H1 (cell line): ENCODE results near the gene CREBL2. TPM values are rescaled to one million over a fixed set of nuclear protein-coding genes. Genes with fewer than 3 reads are reported as not detected.

Experiments
- CTCF ChIA-PET: fragments of 300-600 bp; sonication (Branson Sonifier 250); formaldehyde crosslinking; loops from one replicate; lab custom pipeline; 2021; ENCODE audit not compliant: partially characterized antibody; lab: Charles Lee
- POLR2A ChIA-PET: fragments of 300-600 bp; sonication (Branson Sonifier 250); formaldehyde crosslinking; loops from one replicate; lab custom pipeline; 2021; ENCODE audit warnings: inconsistent platforms; ENCODE audit not compliant: partially characterized antibody; lab: Charles Lee
- DNase-seq, 2 experiments: peaks; one replicate each; pipeline versions ENCODE4 v3.0.0 to v3.0.0-alpha.2; 2010 to 2022; ENCODE audit warnings: low spot score in 2 of 2, low read depth in 1 of 2, mixed read lengths in 1 of 2
- FAIRE-seq: peaks from 2 replicates; lab custom pipeline; 2011; peaks lifted over from hg19 to GRCh38; lab: Jason Lieb, UNC
- H2AFZ ChIP-seq: 2 replicates; pipeline ENCODE4 v1.8.1; 2012; ENCODE audit warnings: low read length, inconsistent platforms
- H2AK5ac ChIP-seq: 2 replicates; pipeline ENCODE4 v1.6.1; 2013; ENCODE audit warnings: low read depth, low read length
- H2BK120ac ChIP-seq: replicated peaks from 2 replicates; pipeline ENCODE3; 2013; ENCODE audit warnings: low read depth, low read length, inconsistent platforms
- H2BK12ac ChIP-seq: 2 replicates; pipeline ENCODE4 v1.6.1; 2013; ENCODE audit warnings: low read depth, low read length
- H2BK15ac ChIP-seq: 2 replicates; pipeline ENCODE4 v1.6.1; 2013; ENCODE audit warnings: low read length
- H2BK20ac ChIP-seq: 2 replicates; pipeline ENCODE4 v1.6.1; 2013; ENCODE audit warnings: low read length
- H2BK5ac ChIP-seq: 2 replicates; pipeline ENCODE4 v1.6.1; 2013; ENCODE audit warnings: low read depth, low read length
- H3K14ac ChIP-seq: 2 replicates; pipeline ENCODE4 v1.6.1; 2013; ENCODE audit warnings: inconsistent platforms; ENCODE audit not compliant: insufficient read length
- H3K18ac ChIP-seq: 2 replicates; pipeline ENCODE4 v1.6.1; 2013; ENCODE audit warnings: low read length; ENCODE audit errors: extremely low read depth
- H3K23ac ChIP-seq: 2 replicates; pipeline ENCODE4 v1.6.1; 2013; ENCODE audit warnings: inconsistent platforms; ENCODE audit not compliant: insufficient read length
- H3K23me2 ChIP-seq: 2 replicates; pipeline ENCODE4 v1.6.1; 2013; ENCODE audit warnings: low read depth, low read length
- H3K27ac ChIP-seq: 2 replicates; pipeline ENCODE4 v1.6.1; 2011; ENCODE audit warnings: low read depth, low read length, inconsistent platforms
- H3K27me3 ChIP-seq, 4 experiments: replicated peaks in 1 of 4; 1 replicate in 1 of 4; 2 replicates in 3 of 4; pipeline versions ENCODE4 v1.6.1 to v1.8.1; 2011 to 2013; ENCODE audit warnings: low read length in 3 of 4, mild to moderate bottlenecking in 3 of 4, inconsistent platforms in 2 of 4, mixed read lengths in 2 of 4, moderate library complexity in 1 of 4; ENCODE audit not compliant: control insufficient read depth in 3 of 4, insufficient read depth in 3 of 4; ENCODE audit errors: extremely low read depth in 1 of 4
- H3K36me3 ChIP-seq, 4 experiments: 2 replicates each; pipeline versions ENCODE4 v1.6.1 to v1.8.1; 2011 to 2013; ENCODE audit warnings: mild to moderate bottlenecking in 4 of 4, low read length in 3 of 4, moderate library complexity in 2 of 4, control low read depth in 1 of 4, inconsistent platforms in 1 of 4; ENCODE audit not compliant: insufficient read depth in 4 of 4, control insufficient read depth in 2 of 4
- H3K4ac ChIP-seq: replicated peaks from 2 replicates; pipeline ENCODE3; 2013; ENCODE audit warnings: low read length, low read depth, mixed read lengths, inconsistent platforms; ENCODE audit not compliant: insufficient read length
- H3K4me1 ChIP-seq, 4 experiments: replicated peaks in 1 of 4; 1 replicate in 1 of 4; 2 replicates in 3 of 4; pipeline versions ENCODE4 v1.6.1 to v1.8.1; 2011 to 2013; ENCODE audit warnings: low read length in 3 of 4, inconsistent platforms in 2 of 4, mixed read lengths in 1 of 4; ENCODE audit not compliant: insufficient read depth in 4 of 4, control insufficient read depth in 3 of 4
- H3K4me2 ChIP-seq, 2 experiments: 2 replicates each; pipeline versions ENCODE4 v1.6.1 to v1.8.1; 2011 to 2013; ENCODE audit warnings: low read depth in 2 of 2, low read length in 2 of 2, control low read depth in 1 of 2, inconsistent platforms in 1 of 2, mild to moderate bottlenecking in 1 of 2; ENCODE audit not compliant: insufficient read depth in 1 of 2
- H3K4me3 ChIP-seq, 4 experiments: fragments of 200-600, 300-600 bp in 1 of 4; sonication (generic), shearing (Covaris generic), sonication (Bioruptor Twin) in 1 of 4; 2 replicates each; pipeline versions ENCODE4 v1.5.1 to v1.8.1; 2011 to 2016; ENCODE audit warnings: low read length in 4 of 4, low read depth in 3 of 4, control low read depth in 2 of 4, inconsistent platforms in 2 of 4, mild to moderate bottlenecking in 2 of 4, mixed read lengths in 1 of 4, moderate library complexity in 1 of 4; ENCODE audit not compliant: insufficient read depth in 2 of 4; ENCODE audit errors: extremely low read depth in 1 of 4
- H3K56ac ChIP-seq: replicated peaks from 2 replicates; pipeline ENCODE3; 2013; ENCODE audit warnings: low read depth, mild to moderate bottlenecking, mixed read lengths, low read length, inconsistent platforms; ENCODE audit not compliant: insufficient read length
- H3K79me1 ChIP-seq: 2 replicates; pipeline ENCODE4 v1.6.1; 2013; ENCODE audit warnings: low read depth, low read length, control low read depth
- H3K79me2 ChIP-seq, 2 experiments: 2 replicates each; pipeline versions ENCODE4 v1.6.1 to v1.8.1; 2012 to 2013; ENCODE audit warnings: low read length in 2 of 2, mild to moderate bottlenecking in 2 of 2, inconsistent platforms in 1 of 2; ENCODE audit not compliant: insufficient read depth in 2 of 2, control insufficient read depth in 1 of 2
- H3K9ac ChIP-seq, 4 experiments: replicated peaks in 1 of 4; 1 replicate in 1 of 4; 2 replicates in 3 of 4; pipeline versions ENCODE4 v1.6.1 to v1.8.1; 2011 to 2013; ENCODE audit warnings: low read depth in 3 of 4, low read length in 3 of 4, control low read depth in 2 of 4, mild to moderate bottlenecking in 2 of 4, moderate library complexity in 2 of 4, inconsistent platforms in 1 of 4; ENCODE audit errors: extremely low read depth in 1 of 4
- H3K9me3 ChIP-seq, 2 experiments: 2 replicates each; pipeline versions ENCODE4 v1.6.1 to v1.8.1; 2012 to 2013; ENCODE audit warnings: mild to moderate bottlenecking in 2 of 2, moderate library complexity in 2 of 2, control low read depth in 1 of 2, inconsistent platforms in 1 of 2, low read depth in 1 of 2, low read length in 1 of 2, mixed read lengths in 1 of 2; ENCODE audit not compliant: insufficient read depth in 2 of 2
- H4K20me1 ChIP-seq, 2 experiments: replicated peaks in 1 of 2; 2 replicates each; pipeline versions ENCODE3 to v1.8.1; 2011 to 2013; ENCODE audit warnings: inconsistent platforms in 2 of 2, low read length in 2 of 2, mild to moderate bottlenecking in 1 of 2; ENCODE audit not compliant: insufficient read depth in 2 of 2, control insufficient read depth in 1 of 2
- H4K5ac ChIP-seq: 2 replicates; pipeline ENCODE4 v1.6.1; 2013; ENCODE audit warnings: low read length, low read depth, mixed read lengths, inconsistent platforms; ENCODE audit not compliant: insufficient read length
- H4K8ac ChIP-seq: 2 replicates; pipeline ENCODE4 v1.8.0; 2013; ENCODE audit warnings: mild to moderate bottlenecking, moderate library complexity, low read length, inconsistent platforms; ENCODE audit not compliant: insufficient read depth; ENCODE audit errors: extremely low read depth
- H4K91ac ChIP-seq: replicated peaks from 2 replicates; pipeline ENCODE3; 2013; ENCODE audit warnings: low read length, mixed read lengths, inconsistent platforms; ENCODE audit not compliant: insufficient read length
- CREB1 ChIP-seq: IDR thresholded peaks from 2 replicates; pipeline ENCODE4 v1.6.1; 2012; ENCODE audit warnings: inconsistent platforms
- HDAC2 ChIP-seq, 2 experiments: fragments of 300-600 bp in 1 of 2; sonication (generic) in 1 of 2; IDR thresholded peaks; 2 replicates each; pipeline ENCODE4 v1.6.1; 2011 to 2012; ENCODE audit warnings: low read depth in 2 of 2, low read length in 2 of 2, mild to moderate bottlenecking in 2 of 2, moderate library complexity in 2 of 2, borderline replicate concordance in 1 of 2, inconsistent platforms in 1 of 2
- MAFK ChIP-seq: IDR thresholded peaks from 2 replicates; pipeline ENCODE4 v1.6.1; 2012; ENCODE audit warnings: low read depth, mild to moderate bottlenecking, improper control_type of control experiment, low read length
- TBP ChIP-seq: IDR thresholded peaks from 2 replicates; pipeline ENCODE4 v1.6.1; 2011; ENCODE audit warnings: low read depth, low read length, improper control_type of control experiment
- WGBS, 2 experiments: shearing (Covaris generic) in 1 of 2; methylation state at CpG; one replicate each; pipeline versions ENCODE4 v1.1.6 to v1.1.7; 2013 to 2015; ENCODE audit warnings: low lambda C conversion rate in 2 of 2, mixed read lengths in 2 of 2, inconsistent platforms in 1 of 2, low coverage in 1 of 2, missing lambda C conversion rate in 1 of 2; ENCODE audit not compliant: insufficient replicate concordance in 2 of 2, insufficient coverage in 1 of 2, insufficient read length in 1 of 2; ENCODE audit errors: extremely low coverage in 1 of 2, missing lambda C conversion rate in 1 of 2; 5-methylcytosine and 5-hydroxymethylcytosine counted together
- polyA plus RNA-seq, 7 experiments: library from polyadenylated mRNA; depleted of rRNA in 3 of 7; stranded (reverse) in 5 of 7; unstranded in 2 of 7; fragments of >200 nt in 5 of 7; fragments of 200-250 nt in 2 of 7; gene quantifications; 1 replicate in 5 of 7; 2 replicates in 1 of 7; 4 replicates in 1 of 7; pipeline versions ENCODE4 v1.2.1 to v1.2.3, GENCODE V29; 2011 to 2013; ENCODE audit warnings: missing spikeins in 2 of 7, mixed read lengths in 2 of 7
- total RNA-seq: library from RNA; stranded (reverse); fragmentation: NEBNext Ultra II Directional; extraction: Animal tissue kit (Norgen Biotek cat#: 25700); gene quantifications from 2 replicates; pipeline ENCODE4 v1.2.1, GENCODE V29; 2021
- TF ChIP-seq, protein P1 (sequence below), 3 experiments: IDR thresholded peaks; 1 replicate in 2 of 3; 2 replicates in 1 of 3; pipeline versions ENCODE4 v1.5.1 to v1.6.1; 2011; ENCODE audit warnings: low read length in 3 of 3, mild to moderate bottlenecking in 3 of 3, inconsistent platforms in 2 of 3, low read depth in 1 of 3, moderate library complexity in 1 of 3; ENCODE audit not compliant: insufficient read depth in 1 of 3; ENCODE audit errors: control extremely low read depth in 1 of 3

The CREBL2 gene
- total and polyA plus RNA-seq, 2 of the 8 experiments (the other 6 are each of a cell fraction or from before 2014, with no cell fraction given): 9.8 to 18.3 TPM

DNA sequence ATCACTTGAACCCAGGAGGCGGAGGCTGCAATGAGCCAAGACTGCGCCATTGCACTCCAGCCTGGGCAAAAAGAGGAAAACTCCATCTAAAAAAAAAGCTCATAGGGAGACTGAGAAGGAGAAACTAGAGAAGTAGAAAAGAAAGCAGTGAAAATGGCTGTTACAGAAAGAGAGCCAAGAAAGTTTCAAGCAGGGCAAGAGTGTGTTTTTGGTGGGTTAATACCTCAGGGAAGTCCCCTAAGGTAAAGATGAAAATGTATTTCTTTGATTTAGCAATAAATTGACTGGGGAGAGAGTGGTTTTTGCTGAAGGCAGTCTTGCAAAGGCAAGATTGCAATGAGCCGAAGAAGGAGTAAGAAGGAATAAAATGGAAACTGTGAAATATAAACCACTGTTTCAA, 39.0 kb upstream of the CREBL2 start:
- no peak overlapping the region for H2BK5ac ChIP-seq
- H2BK12ac ChIP-seq: no peak overlapping the region
- no peak overlapping the region for H2BK15ac ChIP-seq
- H2AFZ ChIP-seq: 0 out of 2 replicates have a peak overlapping the region, but pooled peaks have one; percentile 72
- no peaks in the 10 kb centered on the region for H3K79me1 ChIP-seq
- TF ChIP-seq CREB1 (no peak), TBP (no peak), MAFK (no peak), HDAC2 (IDR thresholded peaks at IDR 0.05; ENCODE audit: borderline replicate concordance in 1 of 2, low read depth in 2 of 2, low read length in 2 of 2) (no peak)
- TF ChIP-seq, protein P1, sequence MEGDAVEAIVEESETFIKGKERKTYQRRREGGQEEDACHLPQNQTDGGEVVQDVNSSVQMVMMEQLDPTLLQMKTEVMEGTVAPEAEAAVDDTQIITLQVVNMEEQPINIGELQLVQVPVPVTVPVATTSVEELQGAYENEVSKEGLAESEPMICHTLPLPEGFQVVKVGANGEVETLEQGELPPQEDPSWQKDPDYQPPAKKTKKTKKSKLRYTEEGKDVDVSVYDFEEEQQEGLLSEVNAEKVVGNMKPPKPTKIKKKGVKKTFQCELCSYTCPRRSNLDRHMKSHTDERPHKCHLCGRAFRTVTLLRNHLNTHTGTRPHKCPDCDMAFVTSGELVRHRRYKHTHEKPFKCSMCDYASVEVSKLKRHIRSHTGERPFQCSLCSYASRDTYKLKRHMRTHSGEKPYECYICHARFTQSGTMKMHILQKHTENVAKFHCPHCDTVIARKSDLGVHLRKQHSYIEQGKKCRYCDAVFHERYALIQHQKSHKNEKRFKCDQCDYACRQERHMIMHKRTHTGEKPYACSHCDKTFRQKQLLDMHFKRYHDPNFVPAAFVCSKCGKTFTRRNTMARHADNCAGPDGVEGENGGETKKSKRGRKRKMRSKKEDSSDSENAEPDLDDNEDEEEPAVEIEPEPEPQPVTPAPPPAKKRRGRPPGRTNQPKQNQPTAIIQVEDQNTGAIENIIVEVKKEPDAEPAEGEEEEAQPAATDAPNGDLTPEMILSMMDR (IDR thresholded peaks at IDR 0.05; ENCODE audit: control extremely low read depth in 1 of 3, insufficient read depth in 1 of 3, low read depth in 1 of 3, low read length in 3 of 3): no peak
- H2AK5ac ChIP-seq: no peak overlapping the region
- FAIRE-seq (no peak), DNase-seq (no peak)
- no peaks in the 10 kb centered on the region for H3K36me3 ChIP-seq
- H3K23ac ChIP-seq: no peak overlapping the region
- no peaks in the 10 kb centered on the region for H3K79me2 ChIP-seq
- no peaks in the 10 kb centered on the region for H4K20me1 ChIP-seq
- no peak overlapping the region for H3K4me3 ChIP-seq
- H3K18ac ChIP-seq: no peak overlapping the region
- H2BK120ac ChIP-seq: no peak overlapping the region
- no peak overlapping the region for H3K4me2 ChIP-seq
- CTCF ChIA-PET: interaction anchor here (0.7 to 2.8 kb wide), 4 partner anchors 9 to 141 kb away, joined by 3 to 13 read pairs (median 6); partner anchors contain the start of gene DUSP16
- H2BK20ac ChIP-seq: no peak overlapping the region
- H4K91ac ChIP-seq: no peak overlapping the region
- no peaks in the 10 kb centered on the region for H3K4me1 ChIP-seq
- H3K56ac ChIP-seq: no peak overlapping the region
- H3K9ac ChIP-seq: no peak overlapping the region
- POLR2A ChIA-PET: interaction anchor here (0.6 to 1.0 kb wide), 2 partner anchors 10 to 641 kb away, joined by 3 read pairs; partner anchors contain the start of gene DUSP16
- no peaks in the 10 kb centered on the region for H3K27me3 ChIP-seq
- H3K23me2 ChIP-seq: no peaks in the 10 kb centered on the region
- no peak overlapping the region for H3K27ac ChIP-seq
- H3K14ac ChIP-seq: no peak overlapping the region
- no peak overlapping the region for H4K5ac ChIP-seq
- H3K4ac ChIP-seq: no peak overlapping the region
- WGBS, 2 experiments: 93% methylated on average over 2 of the region's 3 CpGs; no CpG with 5 or more reads in 1 of the 2 experiments
- H4K8ac ChIP-seq: no peak overlapping the region
- no peaks in the 10 kb centered on the region for H3K9me3 ChIP-seq
